Right ventricle myocardium superior (tissue), 1 donor: ENCODE results near the gene TULP4. TPM values are rescaled to one million over a fixed set of nuclear protein-coding genes. Genes with fewer than 3 reads are reported as not detected.
"Not testable (repeated sequence)": the region's sequence is repeated elsewhere in the genome, so short reads cannot be mapped to it uniquely, and the experiment has no call there.

Experiments used
- ATAC-seq: fragments of 200-7000 bp; cut with Tn5 transposase; one replicate; pipeline ENCODE4 v1.9.1; 2020; ENCODE audit warnings: mild to moderate bottlenecking; ENCODE audit not compliant: poor library complexity
- DNase-seq: peaks from one replicate; pipeline ENCODE4 v3.0.0-alpha.2; 2020
- intact Hi-C: fragments of 100-400 bp; cut with DNase I; formaldehyde crosslinking; loops from one replicate; pipeline ENCODE4 v1.11.2; 2022
- total RNA-seq: library from RNA; stranded (reverse); fragmentation: NEBNext Ultra II Directional; extraction: Animal tissue kit (Norgen Biotek cat#: 25700); gene quantifications from one replicate; pipeline ENCODE4 v1.2.1, GENCODE V29; 2021
- donor health status: DM: no; HTN: yes; CAD: no; lungs with severe emphysema.

The TULP4 gene
- total RNA-seq, 1 donor from 2014 or later, result 98.2 TPM

- ATAC-seq (no peak), DNase-seq (no peak)
- intact Hi-C loops, result no loop called here
These were observed 209.5 kb downstream of the TULP4 start for GRCh38 chr6:158521759-158522158.

- intact Hi-C loops, result no loop called here
- ATAC-seq (no peak), DNase-seq (no peak)
These were observed 210.4 kb downstream of the TULP4 start for GRCh38 chr6:158522616-158523015.

DNA sequence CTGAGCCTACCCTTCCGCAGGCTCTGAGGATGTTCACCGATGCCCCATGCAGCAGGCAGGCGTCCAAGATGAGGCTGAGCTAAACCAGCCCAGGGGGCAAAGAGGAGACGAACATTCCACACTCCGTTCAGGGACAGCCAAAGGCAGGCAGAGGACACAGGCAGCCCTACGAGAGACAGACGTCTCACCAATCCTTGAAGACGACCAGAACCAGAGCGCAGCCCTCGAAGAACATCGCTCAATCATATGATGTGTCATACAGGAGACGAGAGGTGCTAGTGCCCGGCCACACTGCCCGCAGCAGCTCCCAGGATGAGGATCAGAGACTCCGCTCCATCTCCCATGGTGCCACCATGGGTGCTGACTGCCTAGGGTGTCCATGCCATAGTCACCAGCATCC, 212.0 kb downstream of the TULP4 start:
- DNase-seq, result no peak
- intact Hi-C loops, result no loop called here
- ATAC-seq, result no peak

GRCh38 chr6:158527858-158528257, 215.6 kb downstream of the TULP4 start:
- DNase-seq, intact Hi-C loops: not testable (repeated sequence)

GRCh38 chr6:158528826-158529225, 216.6 kb downstream of the TULP4 start:
- intact Hi-C loops, result no loop called here
- no peak for DNase-seq
- ATAC-seq, result no peak

More at GRCh38 chr6:158527858-158528257, 215.6 kb downstream of the TULP4 start:
- not testable (repeated sequence) for ATAC-seq

DNA sequence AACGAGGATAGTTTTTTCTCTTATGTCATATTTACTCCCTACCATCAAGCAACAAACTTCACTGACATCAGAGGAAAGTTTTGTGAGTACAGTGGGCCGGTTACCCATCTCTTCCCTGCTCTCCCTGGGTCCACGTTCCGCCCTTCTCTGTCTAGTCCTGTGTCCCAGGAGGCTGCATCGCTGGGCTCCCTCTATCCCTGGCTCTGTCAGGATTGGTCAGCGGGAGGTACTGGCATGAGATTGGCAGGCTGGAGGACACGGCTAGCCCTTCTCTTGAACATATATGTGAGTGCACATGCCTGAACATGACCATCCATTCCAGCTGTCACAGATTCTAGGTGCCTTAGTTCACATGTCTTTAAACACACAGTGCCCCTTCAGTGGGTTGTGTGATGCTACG, 217.4 kb downstream of the TULP4 start:
- intact Hi-C loops, result no loop called here
- no peak for ATAC-seq
- no peak for DNase-seq

- ATAC-seq, result no peak
These were observed 219.3 kb downstream of the TULP4 start for GRCh38 chr6:158531566-158531965.

GRCh38 chr6:158531970-158532369, 219.7 kb downstream of the TULP4 start:
- ATAC-seq (no peak), DNase-seq (no peak)
- intact Hi-C loops, result no loop called here

More at GRCh38 chr6:158531566-158531965, 219.3 kb downstream of the TULP4 start:
- intact Hi-C loops, result no loop called here
- DNase-seq, result no peak

GRCh38 chr6:158536084-158536890, 224.0 kb downstream of the TULP4 start:
- ATAC-seq (peak; percentile 77), DNase-seq (peak; percentile 79)
- intact Hi-C loops, result no loop called here

GRCh38 chr6:158536891-158537798, 224.9 kb downstream of the TULP4 start:
- ATAC-seq, result peak; percentile 51
- DNase-seq, result no peak

GRCh38 chr6:158538741-158539140, 226.5 kb downstream of the TULP4 start:
- intact Hi-C loops, result no loop called here
- ATAC-seq (no peak), DNase-seq (no peak)

More at GRCh38 chr6:158536891-158537798, 224.9 kb downstream of the TULP4 start:
- intact Hi-C loops, result no loop called here

DNA sequence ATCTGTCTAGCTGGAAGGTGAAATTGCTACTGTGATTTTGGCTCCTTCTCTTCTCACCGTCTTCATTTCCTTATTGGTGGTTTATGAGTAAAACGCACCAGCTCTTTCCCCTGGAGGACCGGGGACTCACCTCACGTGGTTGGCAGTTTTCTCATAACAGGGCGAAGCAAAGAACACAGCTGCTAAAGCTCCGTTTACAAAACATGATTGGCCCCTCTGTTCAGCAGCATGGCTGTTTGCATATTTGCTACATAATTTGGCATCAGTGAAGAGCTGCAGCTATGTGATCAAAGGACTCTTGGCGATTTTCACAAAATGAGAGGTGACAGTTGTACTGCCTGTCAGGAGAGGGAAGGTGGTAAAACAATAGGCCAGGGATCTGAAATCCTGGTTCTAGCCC, 227.1 kb downstream of the TULP4 start:
- intact Hi-C loops, result no loop called here
- no peak for ATAC-seq
- no peak for DNase-seq

- ATAC-seq, result no peak
- no peak for DNase-seq
- intact Hi-C loops, result no loop called here
These were observed 227.6 kb downstream of the TULP4 start for GRCh38 chr6:158539881-158540280.

- ATAC-seq (no peak), DNase-seq (no peak)
- intact Hi-C loops, result no loop called here
These were observed 231.4 kb downstream of the TULP4 start for GRCh38 chr6:158543606-158544185.

DNA sequence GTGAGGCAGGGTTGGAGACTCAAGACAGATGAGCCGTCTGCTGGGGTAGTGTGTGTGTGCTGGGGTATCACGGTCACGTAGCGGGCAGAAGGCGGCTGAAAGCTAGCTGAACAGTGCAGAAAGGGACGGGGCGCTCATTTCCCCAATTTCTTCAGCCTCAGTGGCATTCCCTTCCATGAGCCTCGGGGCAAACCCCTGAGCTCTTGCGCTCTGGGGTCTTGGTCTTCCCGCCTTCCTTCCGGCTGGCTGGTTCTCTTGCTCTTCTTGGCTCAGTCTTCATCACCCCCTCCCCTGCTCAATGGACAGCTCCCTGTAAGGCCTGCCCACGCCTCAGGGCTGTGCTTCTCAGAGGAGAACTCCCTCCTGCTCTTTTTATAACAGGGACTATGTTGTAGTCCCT, 232.2 kb downstream of the TULP4 start:
- DNase-seq (no peak), ATAC-seq (no peak)
- intact Hi-C loops, result no loop called here

- DNase-seq, result no peak
- intact Hi-C loops, result no loop called here
- ATAC-seq, result no peak
These were observed 233.0 kb downstream of the TULP4 start for GRCh38 chr6:158545043-158545966.

GRCh38 chr6:158548418-158549161, 236.3 kb downstream of the TULP4 start:
- intact Hi-C loops, result no loop called here
- no peak for ATAC-seq
- DNase-seq, result no peak
